ENCODE data around the gene SUGCT. TPM values are rescaled to one million over a fixed set of nuclear protein-coding genes. Genes with fewer than 3 reads are reported as not detected.

Gene SUGCT
- total RNA-seq, 1 experiment from 2014 or later = 1.5 TPM

DNA sequence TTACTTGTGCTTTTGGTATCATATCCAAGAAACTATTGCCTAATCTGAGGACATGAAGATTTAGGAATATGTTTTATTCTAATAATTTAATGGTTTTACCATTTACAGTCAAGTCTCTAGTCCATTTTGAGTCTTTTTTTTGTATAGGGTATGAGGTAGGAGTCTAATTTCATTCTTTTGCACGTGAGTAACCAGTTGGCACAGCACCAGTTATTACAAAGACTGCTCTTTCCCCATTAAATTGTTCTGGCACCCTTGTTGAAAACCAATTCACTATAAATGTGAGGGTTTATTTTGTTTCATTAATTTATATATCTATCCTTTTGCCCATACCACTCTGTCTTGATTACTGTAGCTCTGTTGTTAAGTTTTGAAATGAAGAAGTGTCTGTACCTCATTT is 381.6 kb downstream of the SUGCT start:
- ChIA-PET POLR2A (ENCODE audit: low non-redundant PET) (no interaction called here), CTCF (no interaction called here)
- Histone ChIP-seq H3K36me3 (ENCODE audit: insufficient read depth, low read length, poor library complexity, severe bottlenecking) (no peaks in the 10 kb centered on the region), H3K27me3 (replicated peaks; ENCODE audit: insufficient read depth, low read depth, low read length, poor library complexity) (no peaks in the 10 kb centered on the region), H3K27ac (ENCODE audit: low read depth, low read length, poor library complexity, severe bottlenecking) (no peak overlapping the region), H3K4me3 (ENCODE audit: low read depth, low read length, poor library complexity, severe bottlenecking) (no peak overlapping the region), H3K4me1 (ENCODE audit: insufficient read depth, low read length, poor library complexity, severe bottlenecking) (no peaks in the 10 kb centered on the region), H3K9me3 (ENCODE audit: low read depth, low read length, poor library complexity, severe bottlenecking) (no peaks in the 10 kb centered on the region)
- no peak for DNase-seq (ENCODE audit: low spot score)
- intact Hi-C loops (cut with micrococcal nuclease; ENCODE audit: unreplicated experiment) = no loop called here
- no peak for TF ChIP-seq EZH2 (IDR thresholded peaks at IDR 0.05; ENCODE audit: borderline replicate concordance, low read depth, low read length, poor library complexity, severe bottlenecking)
- TF ChIP-seq, protein P1, sequence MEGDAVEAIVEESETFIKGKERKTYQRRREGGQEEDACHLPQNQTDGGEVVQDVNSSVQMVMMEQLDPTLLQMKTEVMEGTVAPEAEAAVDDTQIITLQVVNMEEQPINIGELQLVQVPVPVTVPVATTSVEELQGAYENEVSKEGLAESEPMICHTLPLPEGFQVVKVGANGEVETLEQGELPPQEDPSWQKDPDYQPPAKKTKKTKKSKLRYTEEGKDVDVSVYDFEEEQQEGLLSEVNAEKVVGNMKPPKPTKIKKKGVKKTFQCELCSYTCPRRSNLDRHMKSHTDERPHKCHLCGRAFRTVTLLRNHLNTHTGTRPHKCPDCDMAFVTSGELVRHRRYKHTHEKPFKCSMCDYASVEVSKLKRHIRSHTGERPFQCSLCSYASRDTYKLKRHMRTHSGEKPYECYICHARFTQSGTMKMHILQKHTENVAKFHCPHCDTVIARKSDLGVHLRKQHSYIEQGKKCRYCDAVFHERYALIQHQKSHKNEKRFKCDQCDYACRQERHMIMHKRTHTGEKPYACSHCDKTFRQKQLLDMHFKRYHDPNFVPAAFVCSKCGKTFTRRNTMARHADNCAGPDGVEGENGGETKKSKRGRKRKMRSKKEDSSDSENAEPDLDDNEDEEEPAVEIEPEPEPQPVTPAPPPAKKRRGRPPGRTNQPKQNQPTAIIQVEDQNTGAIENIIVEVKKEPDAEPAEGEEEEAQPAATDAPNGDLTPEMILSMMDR (conservative IDR thresholded peaks at IDR 0.05; ENCODE audit: low read depth, low read length) = no peak
- BruUV-seq (replicated peaks) = no TSS peak

DNA sequence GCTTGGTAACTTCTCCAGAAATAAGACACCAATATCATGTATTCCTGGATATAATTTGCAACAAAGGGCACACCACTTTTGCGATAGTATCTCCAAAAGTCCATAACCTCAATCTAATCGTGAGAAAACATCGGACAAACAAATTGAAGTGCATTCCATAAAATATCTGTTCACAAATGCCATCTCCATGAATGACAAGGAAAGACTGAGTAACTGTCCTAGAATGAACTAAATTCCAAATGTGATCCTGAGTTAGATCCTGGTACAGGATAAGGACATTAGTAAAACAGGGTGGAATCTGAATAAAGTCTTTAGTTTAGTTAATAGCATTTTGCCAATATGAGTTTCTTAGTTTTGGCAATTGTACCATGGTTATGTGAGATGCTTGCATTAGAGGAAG is 384.2 kb downstream of the SUGCT start:
- Histone ChIP-seq H3K36me3 (ENCODE audit: insufficient read depth, low read length, poor library complexity, severe bottlenecking) (no peaks in the 10 kb centered on the region), H3K27me3 (replicated peaks; ENCODE audit: insufficient read depth, low read depth, low read length, poor library complexity) (no peaks in the 10 kb centered on the region), H3K4me3 (ENCODE audit: low read depth, low read length, poor library complexity, severe bottlenecking) (no peak overlapping the region), H3K4me1 (ENCODE audit: insufficient read depth, low read length, poor library complexity, severe bottlenecking) (no peaks in the 10 kb centered on the region), H3K9me3 (ENCODE audit: low read depth, low read length, poor library complexity, severe bottlenecking) (no peaks in the 10 kb centered on the region), H3K27ac (ENCODE audit: low read depth, low read length, poor library complexity, severe bottlenecking) (no peak overlapping the region)
- TF ChIP-seq, protein P1 (conservative IDR thresholded peaks at IDR 0.05; ENCODE audit: low read depth, low read length) = no peak
- TF ChIP-seq EZH2 (IDR thresholded peaks at IDR 0.05; ENCODE audit: borderline replicate concordance, low read depth, low read length, poor library complexity, severe bottlenecking) = no peak
- no peak for DNase-seq (ENCODE audit: low spot score)
- ChIA-PET POLR2A (ENCODE audit: low non-redundant PET) (no interaction called here), CTCF (no interaction called here)
- intact Hi-C loops (cut with micrococcal nuclease; ENCODE audit: unreplicated experiment) = no loop called here
- no TSS peak for BruUV-seq (replicated peaks)

DNA sequence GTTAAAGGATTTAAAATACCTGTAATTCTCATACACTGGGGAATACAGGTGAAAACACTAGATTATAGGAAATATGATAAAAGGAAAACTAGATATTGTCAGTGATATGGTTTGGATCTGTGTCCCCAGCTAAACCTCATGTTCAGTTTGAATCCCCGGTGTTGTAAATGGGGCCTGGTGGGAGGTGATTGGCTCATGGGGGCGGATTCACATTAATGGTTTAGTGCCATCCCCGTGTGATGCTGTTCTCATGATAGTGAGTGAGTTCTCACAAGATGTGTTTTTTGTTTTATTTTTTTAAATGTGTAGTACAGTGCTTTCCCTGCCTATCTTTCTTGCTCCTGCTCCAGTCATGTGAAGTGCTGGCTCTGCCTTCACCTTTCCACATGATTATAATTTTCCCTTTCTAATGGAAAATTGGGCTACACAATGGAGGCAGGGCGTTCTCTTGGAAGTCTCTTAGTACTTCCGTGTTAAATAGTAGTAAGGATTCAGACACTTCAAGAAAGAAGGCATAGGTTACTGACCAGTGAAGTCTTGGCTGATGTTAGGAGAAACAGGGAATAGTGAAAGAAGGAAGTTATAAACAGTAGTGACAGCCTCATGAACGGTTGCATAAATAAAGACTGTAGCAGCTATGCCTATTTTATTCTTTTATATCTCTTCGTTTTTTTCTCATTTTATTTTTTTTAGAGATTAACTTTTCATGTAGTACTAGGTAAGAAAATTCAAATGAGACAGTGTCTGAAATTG is 386.4 kb downstream of the SUGCT start:
- Histone ChIP-seq H3K27me3 (replicated peaks; ENCODE audit: insufficient read depth, low read depth, low read length, poor library complexity) (no peaks in the 10 kb centered on the region), H3K36me3 (ENCODE audit: insufficient read depth, low read length, poor library complexity, severe bottlenecking) (no peaks in the 10 kb centered on the region), H3K4me1 (ENCODE audit: insufficient read depth, low read length, poor library complexity, severe bottlenecking) (no peaks in the 10 kb centered on the region), H3K9me3 (ENCODE audit: low read depth, low read length, poor library complexity, severe bottlenecking) (no peaks in the 10 kb centered on the region), H3K27ac (ENCODE audit: low read depth, low read length, poor library complexity, severe bottlenecking) (no peak overlapping the region), H3K4me3 (ENCODE audit: low read depth, low read length, poor library complexity, severe bottlenecking) (no peak overlapping the region)
- BruUV-seq (replicated peaks) = no TSS peak
- DNase-seq (ENCODE audit: low spot score) = no peak
- TF ChIP-seq, protein P1 (conservative IDR thresholded peaks at IDR 0.05; ENCODE audit: low read depth, low read length) = no peak
- TF ChIP-seq EZH2 (IDR thresholded peaks at IDR 0.05; ENCODE audit: borderline replicate concordance, low read depth, low read length, poor library complexity, severe bottlenecking) = no peak
- POLR2A ChIA-PET (ENCODE audit: low non-redundant PET) = no interaction called here
- intact Hi-C loops (cut with micrococcal nuclease; ENCODE audit: unreplicated experiment) = no loop called here
- CTCF ChIA-PET = no interaction called here

All from A673 (cell line).